GM10266 (cell line): ENCODE results near the gene SNCAIP.

Experiments
- DNase-seq: peaks from one replicate; pipeline ENCODE4 v3.0.0; 2012; ENCODE audit errors: extremely low spot score
- TF ChIP-seq, protein P1 (sequence below): IDR thresholded peaks from 2 replicates; pipeline ENCODE4 v1.5.1; 2012; ENCODE audit warnings: mild to moderate bottlenecking, low read depth; ENCODE audit not compliant: control insufficient read depth, insufficient read depth; ENCODE audit errors: missing control alignments

The SNCAIP gene

DNA sequence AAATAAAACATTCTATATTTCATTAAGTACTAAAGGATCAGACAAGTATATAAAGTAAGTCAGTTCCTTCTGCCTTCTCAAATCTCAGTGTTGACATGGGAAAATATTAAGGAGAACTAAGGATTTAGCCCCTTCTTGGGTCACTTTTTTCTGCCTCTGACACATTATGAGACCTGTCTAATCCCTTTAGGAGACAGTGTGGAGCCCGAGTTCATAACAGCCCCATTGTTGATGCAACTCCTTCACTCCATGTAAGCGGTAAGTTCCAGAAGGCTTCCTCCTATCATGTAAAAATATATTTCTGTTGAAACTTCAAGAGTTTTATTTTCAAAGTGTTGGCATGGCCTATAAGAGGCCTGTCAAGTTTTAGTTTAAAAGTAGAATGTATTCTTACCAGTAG is 152.2 kb downstream of the SNCAIP start:
- DNase-seq: no peak

GRCh38 chr5:122465031-122465577 is 153.1 kb downstream of the SNCAIP start:
- DNase-seq: no peak
- TF ChIP-seq, protein P1, sequence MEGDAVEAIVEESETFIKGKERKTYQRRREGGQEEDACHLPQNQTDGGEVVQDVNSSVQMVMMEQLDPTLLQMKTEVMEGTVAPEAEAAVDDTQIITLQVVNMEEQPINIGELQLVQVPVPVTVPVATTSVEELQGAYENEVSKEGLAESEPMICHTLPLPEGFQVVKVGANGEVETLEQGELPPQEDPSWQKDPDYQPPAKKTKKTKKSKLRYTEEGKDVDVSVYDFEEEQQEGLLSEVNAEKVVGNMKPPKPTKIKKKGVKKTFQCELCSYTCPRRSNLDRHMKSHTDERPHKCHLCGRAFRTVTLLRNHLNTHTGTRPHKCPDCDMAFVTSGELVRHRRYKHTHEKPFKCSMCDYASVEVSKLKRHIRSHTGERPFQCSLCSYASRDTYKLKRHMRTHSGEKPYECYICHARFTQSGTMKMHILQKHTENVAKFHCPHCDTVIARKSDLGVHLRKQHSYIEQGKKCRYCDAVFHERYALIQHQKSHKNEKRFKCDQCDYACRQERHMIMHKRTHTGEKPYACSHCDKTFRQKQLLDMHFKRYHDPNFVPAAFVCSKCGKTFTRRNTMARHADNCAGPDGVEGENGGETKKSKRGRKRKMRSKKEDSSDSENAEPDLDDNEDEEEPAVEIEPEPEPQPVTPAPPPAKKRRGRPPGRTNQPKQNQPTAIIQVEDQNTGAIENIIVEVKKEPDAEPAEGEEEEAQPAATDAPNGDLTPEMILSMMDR: no peak

More for the DNA sequence above, 152.2 kb downstream of the SNCAIP start:
- TF ChIP-seq, protein P1: no peak

DNA sequence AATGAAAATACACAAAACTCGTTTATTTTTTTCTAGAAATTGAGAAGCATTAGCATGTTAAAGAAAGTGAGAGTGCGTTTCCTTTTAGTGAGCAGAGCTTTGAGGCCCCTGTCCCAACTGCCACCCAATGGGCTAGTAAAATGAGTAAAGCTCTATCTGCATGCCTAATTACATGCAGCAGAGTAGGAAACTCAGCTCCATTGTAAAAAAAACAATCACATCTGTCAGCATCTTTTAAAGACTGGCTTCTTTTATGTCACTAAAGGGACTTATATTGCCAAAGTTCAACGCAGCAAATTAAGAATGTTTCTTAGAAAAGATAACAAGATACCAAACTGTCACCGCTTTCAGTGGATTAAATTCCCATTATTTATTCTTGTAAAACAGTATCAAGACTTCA is 154.0 kb downstream of the SNCAIP start:
- no peak for DNase-seq
- TF ChIP-seq, protein P1: no peak

DNA sequence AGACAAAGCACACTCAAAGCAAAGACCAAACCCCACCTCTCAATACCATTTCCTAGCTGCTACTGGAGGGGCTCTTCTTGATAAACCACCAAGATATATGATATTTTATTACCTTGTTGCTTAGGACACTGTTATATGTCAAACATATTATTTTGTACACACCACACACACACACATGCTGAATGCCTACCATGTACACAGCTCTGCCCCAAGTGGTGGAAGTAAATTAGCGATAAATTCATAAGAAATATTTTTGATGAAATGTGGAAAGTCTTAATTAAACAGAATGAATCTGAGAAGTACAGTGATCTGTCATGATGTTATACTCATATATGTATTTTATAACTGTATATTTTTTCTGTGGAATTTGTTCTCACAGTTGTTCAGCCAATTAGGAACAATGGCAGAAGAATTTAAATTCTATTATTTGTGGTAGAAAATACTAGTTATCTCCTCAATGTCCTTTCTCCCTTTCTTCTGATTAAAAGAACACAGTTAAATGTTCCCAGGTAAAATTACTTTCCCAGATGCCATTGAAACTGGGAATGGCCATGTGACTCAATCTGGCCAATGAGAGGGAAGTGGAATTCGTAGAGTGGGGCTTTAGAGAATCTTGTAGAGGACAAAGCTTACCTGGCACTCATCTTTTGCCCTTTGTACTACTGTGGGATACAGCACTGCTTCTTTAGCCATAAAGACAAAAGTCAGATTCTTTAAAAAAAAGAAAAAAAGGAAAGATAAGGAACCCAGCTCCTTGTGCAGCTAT is 156.5 kb downstream of the SNCAIP start:
- TF ChIP-seq, protein P1: no peak
- DNase-seq: no peak

DNA sequence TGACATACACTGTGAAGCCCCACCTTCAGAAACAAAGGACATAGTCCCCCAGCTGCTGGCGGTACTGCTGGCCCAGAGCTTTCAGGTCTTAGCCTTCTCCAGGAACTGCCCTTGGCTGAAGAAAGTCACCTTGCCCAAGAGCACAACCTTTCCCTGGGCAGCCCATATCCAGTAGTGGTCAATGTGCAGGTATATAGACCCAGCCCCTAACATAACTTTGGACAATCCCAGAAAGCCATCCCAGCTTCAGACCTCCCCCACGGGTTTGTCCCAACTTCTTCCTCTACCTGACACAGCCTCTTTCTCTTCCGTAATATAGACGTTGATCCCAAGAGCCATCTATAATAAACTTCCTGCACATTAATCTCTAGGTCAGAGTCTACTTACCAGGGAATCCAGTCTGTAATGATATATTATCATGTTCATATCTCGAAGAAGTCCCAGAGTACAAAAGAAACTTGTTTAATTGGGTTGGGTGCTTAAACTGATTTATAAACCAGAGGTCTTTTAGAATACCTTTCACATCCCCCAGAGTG is 157.4 kb downstream of the SNCAIP start:
- DNase-seq: no peak

GRCh38 chr5:122470365-122470764 is 158.3 kb downstream of the SNCAIP start:
- TF ChIP-seq, protein P1: no peak
- DNase-seq: no peak

More for the DNA sequence above, 157.4 kb downstream of the SNCAIP start:
- TF ChIP-seq, protein P1: no peak
